ENCODE measurements around the gene COL20A1.

DNA sequence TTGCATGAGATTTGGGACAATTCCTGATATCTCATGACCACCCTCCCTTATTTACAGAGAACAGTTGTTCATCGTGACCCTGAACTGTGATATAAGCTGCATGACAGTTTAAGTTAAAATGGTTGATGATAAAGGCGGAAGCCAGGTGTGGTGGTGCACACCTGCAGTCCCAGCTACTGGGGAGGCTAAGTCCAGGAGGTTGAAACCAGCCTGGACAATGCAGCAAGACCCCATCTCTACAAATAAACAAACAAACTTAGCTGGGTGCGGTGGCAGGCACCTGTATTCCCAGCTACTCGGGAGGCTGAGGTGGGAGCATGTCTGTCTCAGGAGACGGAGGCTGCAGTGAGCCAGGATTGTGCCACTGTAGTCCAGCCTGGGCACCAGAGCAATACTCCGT lies 24.1 kb downstream of the COL20A1 start:
- TF ChIP-seq, protein P1, sequence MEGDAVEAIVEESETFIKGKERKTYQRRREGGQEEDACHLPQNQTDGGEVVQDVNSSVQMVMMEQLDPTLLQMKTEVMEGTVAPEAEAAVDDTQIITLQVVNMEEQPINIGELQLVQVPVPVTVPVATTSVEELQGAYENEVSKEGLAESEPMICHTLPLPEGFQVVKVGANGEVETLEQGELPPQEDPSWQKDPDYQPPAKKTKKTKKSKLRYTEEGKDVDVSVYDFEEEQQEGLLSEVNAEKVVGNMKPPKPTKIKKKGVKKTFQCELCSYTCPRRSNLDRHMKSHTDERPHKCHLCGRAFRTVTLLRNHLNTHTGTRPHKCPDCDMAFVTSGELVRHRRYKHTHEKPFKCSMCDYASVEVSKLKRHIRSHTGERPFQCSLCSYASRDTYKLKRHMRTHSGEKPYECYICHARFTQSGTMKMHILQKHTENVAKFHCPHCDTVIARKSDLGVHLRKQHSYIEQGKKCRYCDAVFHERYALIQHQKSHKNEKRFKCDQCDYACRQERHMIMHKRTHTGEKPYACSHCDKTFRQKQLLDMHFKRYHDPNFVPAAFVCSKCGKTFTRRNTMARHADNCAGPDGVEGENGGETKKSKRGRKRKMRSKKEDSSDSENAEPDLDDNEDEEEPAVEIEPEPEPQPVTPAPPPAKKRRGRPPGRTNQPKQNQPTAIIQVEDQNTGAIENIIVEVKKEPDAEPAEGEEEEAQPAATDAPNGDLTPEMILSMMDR (IDR thresholded peaks at IDR 0.05; ENCODE audit: insufficient read depth, low read depth, low read length): no peak
- no peak for TF ChIP-seq EZH2 (IDR thresholded peaks at IDR 0.05; ENCODE audit: insufficient read depth, low read length)
